Activated naive CD4-positive, alpha-beta T cell treated with anti-CD3 and anti-CD28 coated beads, Interleukin-2, amount 50 U/mL, for 24 hours (primary cell): ENCODE measurements around the gene RCVRN.

Source experiments
- H3K27ac Mint-ChIP-seq: one replicate; pipeline ENCODE4 v1.8.0; 2021; ENCODE audit warnings: mild to moderate bottlenecking, mixed read lengths
- H3K27me3 Mint-ChIP-seq: one replicate; pipeline ENCODE4 v1.8.0; 2021; ENCODE audit warnings: mixed read lengths
- H3K36me3 Mint-ChIP-seq: one replicate; pipeline ENCODE4 v1.8.0; 2021; ENCODE audit warnings: mixed read lengths
- H3K4me1 Mint-ChIP-seq: one replicate; pipeline ENCODE4 v1.8.0; 2021; ENCODE audit warnings: mixed read lengths
- H3K4me3 Mint-ChIP-seq: one replicate; pipeline ENCODE4 v1.8.0; 2021; ENCODE audit warnings: mild to moderate bottlenecking, mixed read lengths
- H3K9me3 Mint-ChIP-seq: one replicate; pipeline ENCODE4 v1.8.0; 2021; ENCODE audit warnings: mixed read lengths

RCVRN gene

DNA sequence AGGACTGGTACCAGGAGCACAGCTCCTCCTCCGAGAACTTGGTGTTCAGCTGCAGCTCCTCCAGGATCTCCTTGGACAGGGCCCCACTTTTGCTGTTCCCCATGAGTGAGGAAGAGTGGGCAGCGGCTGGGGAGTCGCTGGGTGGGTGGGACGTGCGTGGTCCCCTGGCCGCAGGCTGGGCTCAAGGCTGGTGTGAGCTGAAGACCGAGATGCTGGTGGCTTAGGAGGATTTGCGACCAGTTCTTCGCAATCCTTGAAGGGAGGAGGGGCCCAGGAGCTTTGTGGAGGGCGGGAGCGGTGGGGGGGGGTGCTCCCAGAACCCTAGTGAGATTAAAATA, at the start of gene RCVRN:
Gene RCVRN, minus strand, starts transcription at position 194 of the 338 bp plus-strand sequence. Its CDS starts 91 bp downstream, at position 103.
- Mint-ChIP-seq H3K4me1 (no peaks in the 10 kb centered on the region), H3K9me3 (no peaks in the 10 kb centered on the region), H3K36me3 (no peaks in the 10 kb centered on the region), H3K4me3 (no peak within 1 kb of the TSS), H3K27me3 (peaks cover 4% of the 10 kb centered on the region), H3K27ac (no peak within 1 kb of the TSS)

DNA sequence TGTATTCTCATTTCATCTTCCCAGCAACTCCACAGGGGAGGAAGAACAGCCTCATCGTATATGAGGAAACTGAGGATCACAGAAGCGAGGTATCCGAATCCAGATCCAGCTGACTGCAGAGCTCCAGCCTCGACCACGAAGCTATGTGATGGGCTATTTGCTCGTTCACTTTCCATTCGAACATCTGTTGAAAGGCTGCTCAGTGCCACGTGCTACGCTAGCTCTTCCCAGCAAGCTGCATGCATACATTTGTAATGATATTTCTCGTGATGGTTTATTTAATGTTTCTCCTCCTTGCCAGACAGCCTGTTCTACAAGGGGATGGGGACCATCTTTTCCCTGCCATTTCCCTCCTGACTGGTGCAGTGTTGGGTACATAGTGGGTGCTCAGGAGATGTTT, 48.4 kb upstream of the RCVRN start:
- H3K27me3 Mint-ChIP-seq: no peaks in the 10 kb centered on the region
- H3K36me3 Mint-ChIP-seq: no peaks in the 10 kb centered on the region
- no peak overlapping the region for H3K27ac Mint-ChIP-seq
- H3K4me3 Mint-ChIP-seq: no peak overlapping the region
- no peaks in the 10 kb centered on the region for H3K9me3 Mint-ChIP-seq
- H3K4me1 Mint-ChIP-seq: no peaks in the 10 kb centered on the region

DNA sequence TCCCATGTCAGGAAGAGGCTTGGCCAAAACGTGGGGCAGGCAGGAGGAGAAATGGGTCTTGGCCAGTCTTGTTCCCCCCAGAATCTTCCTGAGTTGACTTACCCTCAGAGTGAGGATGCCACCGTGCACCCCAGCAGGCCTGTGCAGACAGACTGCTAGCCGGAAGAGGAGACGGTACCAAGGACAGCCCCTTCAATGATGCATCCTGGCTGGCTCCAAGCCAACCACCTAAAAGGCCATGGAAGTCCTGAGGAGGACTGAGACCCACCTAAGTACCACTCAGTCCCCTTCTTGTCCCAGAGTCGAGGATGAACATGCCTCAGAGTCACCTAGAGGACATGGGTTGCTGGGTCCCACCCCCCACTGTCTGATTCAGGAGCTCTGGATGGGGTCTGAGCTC, 46.7 kb upstream of the RCVRN start:
- no peaks in the 10 kb centered on the region for H3K36me3 Mint-ChIP-seq
- H3K9me3 Mint-ChIP-seq: no peaks in the 10 kb centered on the region
- H3K4me3 Mint-ChIP-seq: no peak overlapping the region
- no peaks in the 10 kb centered on the region for H3K27me3 Mint-ChIP-seq
- no peak overlapping the region for H3K27ac Mint-ChIP-seq
- H3K4me1 Mint-ChIP-seq: no peaks in the 10 kb centered on the region

DNA sequence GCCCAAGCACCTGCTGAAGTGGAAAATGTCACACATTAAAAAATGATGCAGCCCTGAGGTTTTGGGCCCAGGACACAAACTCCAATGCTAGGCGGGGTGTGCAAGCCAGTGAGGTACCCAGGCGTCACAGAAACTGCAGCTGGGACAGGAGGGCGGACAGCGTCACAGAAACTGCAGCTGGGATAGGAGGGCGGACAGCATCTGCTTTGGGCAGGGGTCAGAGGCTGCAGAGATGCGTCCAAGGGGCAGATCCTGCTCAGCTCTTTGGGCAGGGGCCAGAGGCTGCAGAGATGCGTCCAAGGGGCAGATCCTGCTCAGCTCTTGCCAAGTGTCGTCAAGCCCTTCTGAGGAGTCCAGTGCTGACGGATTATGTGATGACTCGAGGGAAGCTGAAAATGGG, 43.9 kb upstream of the RCVRN start:
- no peaks in the 10 kb centered on the region for H3K27me3 Mint-ChIP-seq
- H3K4me3 Mint-ChIP-seq: no peak overlapping the region
- H3K4me1 Mint-ChIP-seq: no peaks in the 10 kb centered on the region
- no peak overlapping the region for H3K27ac Mint-ChIP-seq
- H3K9me3 Mint-ChIP-seq: no peaks in the 10 kb centered on the region
- no peaks in the 10 kb centered on the region for H3K36me3 Mint-ChIP-seq

DNA sequence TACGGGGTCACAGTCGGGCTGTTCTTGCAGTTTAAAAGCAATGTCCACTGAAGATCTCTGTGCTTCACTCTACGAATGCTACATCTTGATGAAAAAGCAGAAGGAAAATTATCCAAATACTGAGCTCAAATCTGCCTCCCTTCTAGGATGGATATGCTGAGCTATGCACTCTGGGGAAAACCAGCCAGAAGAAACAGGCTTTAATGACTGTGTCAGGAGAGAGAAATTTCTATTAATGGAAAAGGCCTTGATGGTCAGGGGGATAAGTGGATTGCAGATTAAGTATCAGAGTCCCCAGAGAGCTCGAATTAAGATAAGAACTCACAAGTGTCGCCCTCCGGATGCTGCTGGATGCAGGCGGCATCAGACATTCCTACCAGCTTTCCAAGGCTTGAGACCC, 39.6 kb upstream of the RCVRN start:
- no peak overlapping the region for H3K27ac Mint-ChIP-seq
- no peaks in the 10 kb centered on the region for H3K4me1 Mint-ChIP-seq
- H3K27me3 Mint-ChIP-seq: no peaks in the 10 kb centered on the region

DNA sequence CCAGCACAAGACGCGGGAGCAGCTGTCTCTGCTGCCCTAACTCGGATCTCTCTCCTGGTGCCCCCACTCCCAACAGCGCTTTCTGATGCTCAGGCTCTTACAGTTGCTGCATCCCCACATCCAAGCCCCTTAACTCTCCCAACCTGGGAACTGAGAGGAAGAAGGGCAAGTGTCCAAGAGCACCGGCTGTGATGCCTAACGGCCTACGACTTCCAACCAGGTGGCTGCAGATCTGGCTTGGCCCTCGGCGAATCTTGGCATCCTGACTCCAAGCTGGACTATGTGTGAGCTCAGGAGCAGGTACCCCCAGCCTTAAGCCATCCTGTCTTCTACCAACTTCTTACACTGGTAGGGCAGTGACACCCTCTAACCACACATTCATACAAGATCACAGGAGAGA, 38.3 kb upstream of the RCVRN start:
- H3K4me3 Mint-ChIP-seq: no peak overlapping the region
- H3K36me3 Mint-ChIP-seq: no peaks in the 10 kb centered on the region
- H3K27ac Mint-ChIP-seq: no peak overlapping the region
- H3K4me1 Mint-ChIP-seq: no peaks in the 10 kb centered on the region
- H3K9me3 Mint-ChIP-seq: no peaks in the 10 kb centered on the region
- H3K27me3 Mint-ChIP-seq: no peaks in the 10 kb centered on the region

More for the DNA sequence above, 39.6 kb upstream of the RCVRN start:
- H3K9me3 Mint-ChIP-seq: no peaks in the 10 kb centered on the region
- no peak overlapping the region for H3K4me3 Mint-ChIP-seq
- no peaks in the 10 kb centered on the region for H3K36me3 Mint-ChIP-seq

DNA sequence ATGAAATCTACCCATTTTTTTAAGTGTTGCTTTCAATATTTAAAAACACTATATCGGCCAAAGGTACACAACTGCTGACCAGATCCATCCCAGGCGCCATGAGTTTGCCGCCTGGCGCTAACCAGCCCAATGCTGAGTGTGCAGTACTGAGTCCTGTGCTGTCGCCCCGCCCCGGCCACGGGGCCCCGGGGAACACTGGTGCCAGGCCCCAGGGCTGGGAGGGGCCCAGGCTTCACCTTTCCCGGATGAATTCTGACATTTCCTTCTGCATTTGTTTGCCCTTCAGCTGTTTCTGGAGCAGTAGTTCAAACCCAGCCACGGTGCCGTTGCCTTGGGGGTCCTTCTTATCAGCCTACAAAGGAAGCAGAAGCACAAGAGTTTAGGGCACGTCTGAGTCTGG, 37.8 kb upstream of the RCVRN start:
- no peak overlapping the region for H3K4me3 Mint-ChIP-seq
- H3K36me3 Mint-ChIP-seq: no peaks in the 10 kb centered on the region
- H3K4me1 Mint-ChIP-seq: no peaks in the 10 kb centered on the region
- no peaks in the 10 kb centered on the region for H3K9me3 Mint-ChIP-seq
- H3K27ac Mint-ChIP-seq: no peak overlapping the region
- no peaks in the 10 kb centered on the region for H3K27me3 Mint-ChIP-seq

DNA sequence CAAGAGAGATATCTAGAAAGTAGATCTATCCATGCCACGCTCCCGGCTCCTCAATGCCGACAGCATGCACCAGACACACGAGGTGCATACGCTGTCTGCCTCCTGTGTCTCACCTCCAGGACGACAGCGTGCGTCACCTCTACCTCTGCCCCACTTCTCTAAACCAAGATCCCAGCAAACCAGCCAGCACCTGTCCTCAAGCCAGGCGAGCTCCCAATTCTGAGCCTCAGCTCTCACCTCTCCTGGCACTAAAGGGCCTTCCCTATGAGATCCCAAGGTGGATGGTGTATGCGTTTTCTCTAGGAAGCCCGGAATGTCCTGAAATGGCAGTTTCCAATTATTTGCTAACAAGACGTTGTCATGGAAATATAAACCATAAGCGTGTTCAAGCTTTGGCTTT, 36.2 kb upstream of the RCVRN start:
- no peaks in the 10 kb centered on the region for H3K27me3 Mint-ChIP-seq
- H3K36me3 Mint-ChIP-seq: no peaks in the 10 kb centered on the region
- H3K4me3 Mint-ChIP-seq: no peak overlapping the region
- H3K4me1 Mint-ChIP-seq: no peaks in the 10 kb centered on the region
- no peaks in the 10 kb centered on the region for H3K9me3 Mint-ChIP-seq
- no peak overlapping the region for H3K27ac Mint-ChIP-seq

DNA sequence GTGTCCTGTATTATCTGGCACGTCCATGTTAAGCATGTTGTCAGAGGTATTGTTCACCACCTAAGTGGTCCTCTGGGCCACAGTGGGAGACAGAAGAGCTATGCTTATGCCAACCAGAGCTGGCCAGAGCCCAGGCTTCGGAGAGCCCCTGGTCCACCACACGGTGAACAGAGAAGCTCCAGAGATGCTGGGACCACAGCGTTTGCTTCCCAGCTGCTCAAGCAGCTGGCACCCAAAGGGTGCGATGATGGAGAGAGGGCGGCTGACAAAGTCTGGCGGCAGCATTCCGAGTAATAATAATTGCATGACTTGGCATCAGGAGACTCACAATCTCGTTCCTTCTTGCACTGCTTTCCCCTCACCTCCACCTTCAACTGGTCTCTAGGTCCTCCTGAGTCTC, 35.8 kb upstream of the RCVRN start:
- Mint-ChIP-seq H3K27me3 (no peaks in the 10 kb centered on the region), H3K4me3 (no peak overlapping the region), H3K27ac (no peak overlapping the region), H3K4me1 (no peaks in the 10 kb centered on the region), H3K9me3 (no peaks in the 10 kb centered on the region), H3K36me3 (no peaks in the 10 kb centered on the region)

DNA sequence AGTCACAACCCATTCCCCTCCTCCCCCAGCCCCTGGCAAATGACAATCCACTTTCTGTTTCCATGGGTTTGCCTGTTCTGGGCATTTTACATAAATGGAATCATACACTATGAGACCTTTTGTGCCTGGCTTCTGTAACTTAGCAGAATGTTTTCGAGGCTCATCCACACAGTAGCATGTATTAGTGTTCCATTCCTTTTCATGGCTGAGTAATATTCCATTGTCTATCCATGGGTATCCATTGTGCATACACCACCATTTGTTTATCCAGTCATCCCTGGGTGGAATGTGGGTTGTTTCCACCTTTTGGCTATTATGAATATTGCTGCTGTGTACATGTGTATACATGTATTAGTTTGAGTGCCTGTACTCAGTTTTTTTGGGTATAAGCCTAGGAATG, 33.7 kb upstream of the RCVRN start:
- Mint-ChIP-seq H3K9me3 (no peaks in the 10 kb centered on the region), H3K4me1 (no peaks in the 10 kb centered on the region), H3K27me3 (no peaks in the 10 kb centered on the region), H3K36me3 (no peaks in the 10 kb centered on the region), H3K4me3 (no peak overlapping the region), H3K27ac (no peak overlapping the region)

DNA sequence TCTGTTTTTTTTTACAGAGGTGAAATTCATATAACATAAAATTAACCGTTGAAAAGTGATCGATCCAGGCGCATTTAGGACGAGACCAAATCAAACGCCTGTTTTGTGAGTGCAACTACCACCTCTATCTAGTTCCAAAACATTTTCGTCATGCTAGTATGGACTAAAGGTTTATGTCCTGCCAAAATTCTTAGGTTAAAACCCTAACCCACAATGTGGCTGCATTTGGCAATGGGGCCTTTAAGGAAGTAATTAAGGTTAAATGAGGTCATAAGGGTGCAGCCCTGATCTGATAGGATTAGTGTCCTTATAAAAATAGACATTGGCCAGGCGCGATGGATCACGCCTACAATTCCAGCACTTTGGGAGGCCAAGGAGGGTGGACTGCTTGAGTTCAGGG, 32.8 kb upstream of the RCVRN start:
- Mint-ChIP-seq H3K4me3 (no peak overlapping the region), H3K9me3 (no peaks in the 10 kb centered on the region), H3K36me3 (no peaks in the 10 kb centered on the region), H3K27me3 (no peaks in the 10 kb centered on the region), H3K4me1 (no peaks in the 10 kb centered on the region), H3K27ac (no peak overlapping the region)

DNA sequence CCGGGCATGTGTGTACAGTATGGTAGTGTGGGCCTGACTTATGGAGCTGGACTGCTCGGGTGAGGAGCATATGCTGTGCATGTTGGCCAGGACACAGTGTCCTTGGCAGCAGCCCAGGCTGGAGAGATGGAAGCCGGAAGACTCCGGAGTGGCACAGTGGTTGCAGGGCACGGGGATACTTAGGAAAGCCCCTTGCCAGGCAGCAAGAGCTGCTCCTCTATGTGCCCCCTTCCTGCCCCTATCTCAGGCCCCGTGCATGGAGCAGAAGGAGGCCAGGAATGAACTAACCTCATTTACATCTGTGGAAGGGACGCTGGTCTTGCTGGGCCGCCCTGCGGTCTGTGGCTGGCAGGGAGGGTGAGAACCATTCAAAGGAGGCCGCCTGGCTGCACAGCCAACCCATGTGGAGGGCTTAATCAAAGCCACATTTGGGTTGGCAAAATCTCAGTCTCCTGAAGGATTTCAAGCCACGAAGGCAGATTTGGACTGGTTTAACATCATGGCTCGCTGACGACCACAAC, 32.2 kb upstream of the RCVRN start:
- H3K4me3 Mint-ChIP-seq: no peak overlapping the region
- H3K36me3 Mint-ChIP-seq: no peaks in the 10 kb centered on the region
- H3K27me3 Mint-ChIP-seq: no peaks in the 10 kb centered on the region
- H3K4me1 Mint-ChIP-seq: no peaks in the 10 kb centered on the region
- H3K9me3 Mint-ChIP-seq: no peaks in the 10 kb centered on the region
- no peak overlapping the region for H3K27ac Mint-ChIP-seq

DNA sequence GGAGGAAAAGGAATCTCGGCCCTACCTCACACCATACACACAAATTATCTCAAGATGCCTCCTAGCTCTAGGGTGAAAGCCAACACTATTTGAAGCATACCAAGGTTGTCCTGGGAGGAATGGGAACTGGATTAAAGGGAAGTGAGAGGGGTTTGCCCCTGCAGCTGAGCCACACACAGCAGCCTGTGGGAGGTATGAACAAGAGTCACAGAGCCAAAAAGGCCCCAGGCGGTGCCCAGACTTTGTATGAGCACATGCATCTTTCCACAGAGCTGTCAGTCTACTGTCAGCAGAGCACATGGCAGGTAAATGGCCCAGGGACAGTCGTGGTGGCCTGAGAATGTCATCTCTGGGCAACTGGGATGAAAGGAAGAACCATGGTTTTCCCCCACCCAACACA, 31.0 kb upstream of the RCVRN start:
- H3K9me3 Mint-ChIP-seq: no peaks in the 10 kb centered on the region
- H3K4me1 Mint-ChIP-seq: no peaks in the 10 kb centered on the region
- H3K27me3 Mint-ChIP-seq: peaks cover 3% of the 10 kb centered on the region
- H3K36me3 Mint-ChIP-seq: no peaks in the 10 kb centered on the region
- no peak overlapping the region for H3K27ac Mint-ChIP-seq
- no peak overlapping the region for H3K4me3 Mint-ChIP-seq

DNA sequence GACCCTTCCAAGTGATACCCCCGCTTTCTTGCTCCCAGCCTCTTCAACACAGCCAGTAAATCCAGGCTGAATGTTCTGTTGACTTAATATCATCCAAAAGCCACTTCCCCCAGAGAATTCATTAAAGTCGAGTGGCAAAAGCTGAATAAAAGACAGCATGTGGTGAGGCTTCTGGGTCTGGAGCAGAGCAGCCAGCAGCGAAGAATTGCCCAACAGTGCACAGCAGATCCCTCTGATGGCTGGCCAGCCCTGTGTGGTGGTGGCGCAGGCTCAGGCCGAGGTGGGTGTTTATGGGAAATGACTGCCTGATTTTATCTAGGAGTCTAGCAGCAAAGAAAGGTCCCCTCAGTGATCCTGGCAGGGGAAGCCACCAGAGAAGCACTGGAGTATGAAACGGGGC, 30.3 kb upstream of the RCVRN start:
- no peaks in the 10 kb centered on the region for H3K36me3 Mint-ChIP-seq

DNA sequence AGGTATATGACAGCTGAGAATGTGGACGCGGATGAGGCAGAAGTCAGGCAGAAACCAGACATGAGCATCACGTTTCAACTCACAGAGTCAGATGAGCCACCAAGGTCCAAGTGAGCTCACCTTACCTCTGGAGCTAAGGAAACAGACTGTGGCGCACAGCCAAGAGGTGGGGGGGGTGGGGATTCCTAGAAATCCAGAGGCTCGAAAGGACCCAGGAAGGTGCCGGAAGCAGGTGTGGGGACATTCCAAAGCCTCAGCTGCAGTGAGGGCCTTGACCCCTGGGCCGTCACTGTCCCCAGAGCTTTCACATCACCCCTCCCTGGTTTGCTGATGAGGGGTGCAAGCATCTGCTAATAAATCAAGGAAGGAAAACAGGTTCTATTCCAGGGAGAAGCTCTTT, 29.3 kb upstream of the RCVRN start:
- no peak overlapping the region for H3K27ac Mint-ChIP-seq
- H3K27me3 Mint-ChIP-seq: peaks cover 3% of the 10 kb centered on the region
- H3K4me1 Mint-ChIP-seq: no peaks in the 10 kb centered on the region
- H3K9me3 Mint-ChIP-seq: no peaks in the 10 kb centered on the region
- no peak overlapping the region for H3K4me3 Mint-ChIP-seq
- H3K36me3 Mint-ChIP-seq: no peaks in the 10 kb centered on the region

More for the DNA sequence above, 30.3 kb upstream of the RCVRN start:
- Mint-ChIP-seq H3K27me3 (peaks cover 3% of the 10 kb centered on the region), H3K4me3 (no peak overlapping the region), H3K4me1 (no peaks in the 10 kb centered on the region), H3K9me3 (no peaks in the 10 kb centered on the region), H3K27ac (no peak overlapping the region)

DNA sequence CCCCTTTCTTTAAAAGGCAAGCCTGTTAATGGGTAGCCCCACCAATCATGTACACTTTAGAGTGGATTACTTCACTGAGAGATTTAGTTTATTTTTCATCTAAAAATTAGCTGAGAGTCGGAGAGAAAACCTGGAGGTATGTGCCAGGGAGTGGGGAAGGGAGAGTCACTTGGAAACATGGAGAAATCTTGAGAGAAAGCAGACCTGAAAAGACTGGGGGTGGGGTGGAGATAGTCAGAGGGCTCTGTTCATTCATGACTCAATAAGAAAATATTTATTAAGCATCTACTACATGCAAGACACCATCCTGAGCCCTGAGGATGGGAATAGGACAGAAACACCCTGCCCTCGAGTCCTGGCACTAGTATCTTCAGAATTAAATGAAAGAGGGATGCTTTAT, 27.4 kb upstream of the RCVRN start:
- Mint-ChIP-seq H3K36me3 (no peaks in the 10 kb centered on the region), H3K4me3 (no peak overlapping the region), H3K9me3 (no peaks in the 10 kb centered on the region), H3K27ac (no peak overlapping the region), H3K4me1 (no peaks in the 10 kb centered on the region), H3K27me3 (peaks cover 3% of the 10 kb centered on the region)

DNA sequence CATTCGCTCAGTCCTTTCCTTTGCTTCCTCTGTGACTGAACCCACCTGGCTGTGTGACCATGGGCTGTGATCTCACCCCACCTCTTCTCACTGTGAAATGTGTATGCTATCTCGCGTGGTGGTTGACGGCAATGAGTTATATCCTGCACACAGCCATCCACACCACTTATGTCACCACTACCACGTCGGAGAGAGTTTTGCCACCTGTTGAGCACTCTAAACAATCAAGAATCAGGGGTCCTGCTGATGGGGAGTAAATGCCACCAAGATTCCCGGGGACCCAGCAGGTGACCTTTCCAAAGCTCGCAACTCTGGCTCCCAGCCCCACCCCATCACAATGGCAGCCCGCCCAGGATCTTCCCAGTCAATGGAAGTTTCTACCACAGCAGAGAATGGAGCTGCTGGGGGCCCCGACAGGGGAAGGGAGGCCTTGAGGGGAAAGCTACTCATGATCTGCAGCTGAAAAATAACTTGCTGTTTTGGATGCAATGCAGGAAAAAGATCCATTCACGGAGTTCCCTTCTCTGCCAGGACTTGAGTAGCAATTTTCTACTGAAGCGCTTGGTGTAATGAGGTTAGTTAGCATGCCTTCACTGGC, 26.2 kb upstream of the RCVRN start:
- no peak overlapping the region for H3K27ac Mint-ChIP-seq
- H3K4me3 Mint-ChIP-seq: no peak overlapping the region
- H3K4me1 Mint-ChIP-seq: no peaks in the 10 kb centered on the region
- peaks cover 3% of the 10 kb centered on the region for H3K27me3 Mint-ChIP-seq
- H3K36me3 Mint-ChIP-seq: no peaks in the 10 kb centered on the region
- no peaks in the 10 kb centered on the region for H3K9me3 Mint-ChIP-seq
